IMR-90 (cell line): ENCODE measurements around the gene MYO10. TPM values are rescaled to one million over a fixed set of nuclear protein-coding genes. Genes with fewer than 3 reads are reported as not detected.

Source experiments
- ATAC-seq: fragments of 200-7000 bp; cut with Tn5 transposase; 2 replicates; pipeline ENCODE4 v1.9.1; 2020; ENCODE audit warnings: low read depth, mild to moderate bottlenecking, moderate library complexity
- BruUV-seq: library from RNA; stranded (reverse); fragments of 400-500 nt; replicated peaks from 2 replicates; lab custom pipeline; 2021; lab: Mats Ljungman, UMichigan
- CTCF ChIA-PET: fragments of 300-600 bp; formaldehyde crosslinking; extraction: SDS; loops from one replicate; lab custom pipeline; 2021; ENCODE audit warnings: antibody characterized with exemption; lab: Yijun Ruan, JAX
- POLR2A ChIA-PET: fragments of 300-600 bp; sonication (Branson Sonifier 250); formaldehyde crosslinking; loops from one replicate; lab custom pipeline; 2022; ENCODE audit warnings: antibody characterized with exemption; ENCODE audit not compliant: unreplicated experiment; lab: Charles Lee
- DNase-seq: peaks from one replicate; pipeline ENCODE4 v3.0.0; 2013
- H2AFZ ChIP-seq: replicated peaks from 2 replicates; pipeline ENCODE3; 2013; ENCODE audit warnings: low read length, mild to moderate bottlenecking; ENCODE audit not compliant: poor library complexity
- H2AK5ac ChIP-seq: 2 replicates; pipeline ENCODE4 v1.6.1; 2013; ENCODE audit warnings: low read depth, low read length, inconsistent platforms
- H2AK9ac ChIP-seq: replicated peaks from 2 replicates; pipeline ENCODE3; 2013; ENCODE audit warnings: mild to moderate bottlenecking, low read depth, low read length, moderate library complexity; ENCODE audit not compliant: poor library complexity
- H2BK120ac ChIP-seq: 2 replicates; pipeline ENCODE4 v1.6.1; 2013; ENCODE audit warnings: low read depth, low read length, inconsistent platforms
- H2BK15ac ChIP-seq: 3 replicates; pipeline ENCODE4 v1.6.1; 2013; ENCODE audit warnings: low read depth, low read length, inconsistent platforms
- H2BK20ac ChIP-seq: 2 replicates; pipeline ENCODE4 v1.6.1; 2013; ENCODE audit warnings: low read depth, mild to moderate bottlenecking, inconsistent platforms, low read length, moderate library complexity
- H2BK5ac ChIP-seq: 2 replicates; pipeline ENCODE4 v1.6.1; 2013; ENCODE audit warnings: mild to moderate bottlenecking, low read depth, low read length, inconsistent platforms; ENCODE audit not compliant: poor library complexity, severe bottlenecking
- H3K14ac ChIP-seq: replicated peaks from 2 replicates; pipeline ENCODE4 v1.6.1; 2013; ENCODE audit warnings: low read depth, low read length, inconsistent platforms
- H3K18ac ChIP-seq: 2 replicates; pipeline ENCODE4 v1.6.1; 2013; ENCODE audit warnings: low read depth, low read length, control low read depth
- H3K23ac ChIP-seq: 2 replicates; pipeline ENCODE4 v1.6.1; 2013; ENCODE audit warnings: low read depth, low read length, inconsistent platforms
- H3K27ac ChIP-seq: 2 replicates; pipeline ENCODE4 v1.5.1; 2013; ENCODE audit warnings: mild to moderate bottlenecking, control low read depth, low read length; ENCODE audit not compliant: insufficient read depth
- H3K27me3 ChIP-seq: 2 replicates; pipeline ENCODE4 v1.6.1; 2013; ENCODE audit warnings: low read length; ENCODE audit not compliant: control insufficient read depth, insufficient read depth
- H3K36me3 ChIP-seq: 2 replicates; pipeline ENCODE4 v1.6.1; 2013; ENCODE audit warnings: low read length, mixed read lengths; ENCODE audit not compliant: control insufficient read depth, insufficient read depth
- H3K4ac ChIP-seq: 2 replicates; pipeline ENCODE4 v1.6.1; 2013; ENCODE audit warnings: low read depth, low read length, inconsistent platforms
- H3K4me1 ChIP-seq: 2 replicates; pipeline ENCODE4 v1.6.1; 2013; ENCODE audit warnings: low read length, mixed read lengths; ENCODE audit not compliant: control insufficient read depth, insufficient read depth
- H3K4me2 ChIP-seq: 2 replicates; pipeline ENCODE4 v1.6.1; 2013; ENCODE audit warnings: low read depth, mild to moderate bottlenecking, control low read depth, low read length, moderate library complexity
- H3K4me3 ChIP-seq: 2 replicates; pipeline ENCODE4 v1.5.1; 2013; ENCODE audit warnings: low read depth, mild to moderate bottlenecking, control low read depth, low read length, moderate library complexity; ENCODE audit not compliant: insufficient read depth
- H3K56ac ChIP-seq: 2 replicates; pipeline ENCODE4 v1.6.1; 2013; ENCODE audit warnings: low read length, inconsistent platforms; ENCODE audit not compliant: insufficient read depth; ENCODE audit errors: extremely low read depth
- H3K79me1 ChIP-seq, 2 experiments: 2 replicates each; pipeline ENCODE4 v1.6.1; 2013; ENCODE audit warnings: low read length in 2 of 2, inconsistent platforms in 1 of 2, low read depth in 1 of 2
- H3K9ac ChIP-seq: 2 replicates; pipeline ENCODE4 v1.6.1; 2013; ENCODE audit warnings: low read depth, low read length, control low read depth
- H3K9me1 ChIP-seq: 2 replicates; pipeline ENCODE4 v1.6.1; 2013; ENCODE audit warnings: low read length, inconsistent platforms; ENCODE audit not compliant: insufficient read depth
- H3K9me3 ChIP-seq: 2 replicates; pipeline ENCODE4 v1.6.1; 2013; ENCODE audit warnings: low read length; ENCODE audit not compliant: control insufficient read depth, insufficient read depth
- H4K20me1 ChIP-seq: 2 replicates; pipeline ENCODE4 v1.6.1; 2013; ENCODE audit warnings: low read length, inconsistent platforms; ENCODE audit not compliant: insufficient read depth
- H4K5ac ChIP-seq: 2 replicates; pipeline ENCODE4 v1.6.1; 2013; ENCODE audit warnings: mild to moderate bottlenecking, low read depth, low read length, control low read depth
- H4K8ac ChIP-seq, 2 experiments: 2 replicates each; pipeline ENCODE4 v1.6.1; 2013; ENCODE audit warnings: low read depth in 2 of 2, low read length in 2 of 2, control low read depth in 1 of 2, inconsistent platforms in 1 of 2
- H4K91ac ChIP-seq: 2 replicates; pipeline ENCODE4 v1.6.1; 2013; ENCODE audit warnings: low read depth, low read length, inconsistent platforms; ENCODE audit not compliant: insufficient read depth
- BHLHE40 ChIP-seq: fragments of 150-350 bp; IDR thresholded peaks from 2 replicates; pipeline ENCODE4 v1.6.1; 2016; ENCODE audit warnings: mild to moderate bottlenecking, low read depth, low read length
- CHD1 ChIP-seq: IDR thresholded peaks from 2 replicates; pipeline ENCODE4 v1.6.1; 2012; ENCODE audit warnings: low read depth, low read length, improper control_type of control experiment
- CTCF ChIP-seq: conservative IDR thresholded peaks from 2 replicates; pipeline ENCODE4 v1.5.1; 2012; ENCODE audit warnings: mild to moderate bottlenecking, low read depth, low read length, improper control_type of control experiment
- FOS ChIP-seq: fragments of 150-350 bp; IDR thresholded peaks from 2 replicates; pipeline ENCODE4 v1.6.1; 2016; ENCODE audit warnings: low read depth, low read length
- MAFK ChIP-seq: IDR thresholded peaks from 2 replicates; pipeline ENCODE4 v1.6.1; 2012; ENCODE audit warnings: low read depth, low read length, improper control_type of control experiment
- MAZ ChIP-seq: IDR thresholded peaks from 2 replicates; pipeline ENCODE4 v1.6.1; 2012; ENCODE audit warnings: low read depth, mild to moderate bottlenecking, low read length, improper control_type of control experiment, moderate library complexity, borderline replicate concordance
- MXI1 ChIP-seq: IDR thresholded peaks from 2 replicates; pipeline ENCODE4 v1.6.1; 2012; ENCODE audit warnings: low read depth, mild to moderate bottlenecking, low read length, moderate library complexity, borderline replicate concordance
- NFE2L2 ChIP-seq: fragments of 150-350 bp; IDR thresholded peaks from 2 replicates; pipeline ENCODE4 v1.6.1; 2016; ENCODE audit warnings: low read depth, mild to moderate bottlenecking, low read length
- POLR2A ChIP-seq: IDR thresholded peaks from 2 replicates; pipeline ENCODE4 v1.6.1; 2012; ENCODE audit warnings: mild to moderate bottlenecking, low read depth, low read length
- RCOR1 ChIP-seq: IDR thresholded peaks from 2 replicates; pipeline ENCODE4 v1.6.1; 2012; ENCODE audit warnings: mild to moderate bottlenecking, low read length, improper control_type of control experiment; ENCODE audit not compliant: insufficient replicate concordance
- RFX5 ChIP-seq: IDR thresholded peaks from 2 replicates; pipeline ENCODE4 v1.8.0; 2012; ENCODE audit warnings: low read depth, mild to moderate bottlenecking, low read length, moderate library complexity
- SMC3 ChIP-seq: fragments of 150-350 bp; IDR thresholded peaks from 2 replicates; pipeline ENCODE4 v1.6.1; 2016; ENCODE audit warnings: low read depth, mild to moderate bottlenecking, antibody characterized with exemption, low read length, moderate library complexity
- WGBS, 2 experiments: methylation state at CpG; one replicate each; pipeline versions ENCODE4 v1.1.5 to v1.1.7; 2013; ENCODE audit warnings: missing lambda C conversion rate in 2 of 2; ENCODE audit not compliant: insufficient read length in 1 of 2; ENCODE audit errors: extremely low coverage in 2 of 2; 5-methylcytosine and 5-hydroxymethylcytosine counted together
- dilution Hi-C: fragments of 300-500 bp; cut with HindIII; formaldehyde crosslinking; loops from one replicate; pipeline ENCODE4 v1.14.3; 2018; ENCODE audit warnings: low sequenced_read_pairs; ENCODE audit not compliant: unreplicated experiment
- in situ Hi-C: fragments of 300-500 bp; cut with MboI; formaldehyde crosslinking; loops from 3 replicates; pipeline ENCODE4 v1.14.3; 2019; ENCODE audit warnings: low sequenced_read_pairs, inconsistent platforms, mixed read lengths
- intact Hi-C: fragments of 100-400 bp; cut with micrococcal nuclease; formaldehyde crosslinking; loops from 2 replicates; pipeline ENCODE4 v1.10.0; 2022
- polyA plus RNA-seq, 3 experiments: library from polyadenylated mRNA; depleted of rRNA; stranded (reverse); fragments of >200 nt; gene quantifications; 2 replicates each; pipeline ENCODE4 v1.2.3, GENCODE V29; 2012; ENCODE audit warnings: low replicate concordance in 1 of 3
- total RNA-seq: library from RNA; depleted of rRNA; stranded (reverse); fragments of >200 nt; gene quantifications from 2 replicates; pipeline ENCODE4 v1.2.3, GENCODE V29; 2012
- TF ChIP-seq, protein P1 (sequence below): fragments of 150-350 bp; IDR thresholded peaks from 2 replicates; pipeline ENCODE4 v1.6.1; 2017; ENCODE audit warnings: mild to moderate bottlenecking, antibody characterized with exemption, low read length, low read depth

The MYO10 gene
- total and polyA plus RNA-seq, 2 of the 4 experiments (the other 2 are of a cell fraction) = 39.9 to 115 TPM

GRCh38 chr5:16857635-16858034, 78.5 kb downstream of the MYO10 start:
- DNase-seq = no peak
- in situ Hi-C loops (no loop called here), intact Hi-C loops (no loop called here), dilution Hi-C loops (no loop called here)
- peak; percentile 19; the same call in 1 of the 2 replicates for ATAC-seq
- Histone ChIP-seq H4K91ac (no peak overlapping the region), H3K27me3 (no peaks in the 10 kb centered on the region), H3K14ac (no peak overlapping the region), H3K4me1 (peaks cover 24% of the 10 kb centered on the region), H2BK15ac (no peak overlapping the region), H2AFZ (no peak overlapping the region), H3K56ac (no peak overlapping the region), H3K4ac (no peak overlapping the region), H3K36me3 (peaks cover 16% of the 10 kb centered on the region), H3K9ac (no peak overlapping the region), H2AK9ac (no peak overlapping the region), H3K23ac (no peak overlapping the region), H3K9me1 (peaks cover 39% of the 10 kb centered on the region), H2BK5ac (no peak overlapping the region), H2BK20ac (no peak overlapping the region), H4K20me1 (peaks cover 98% of the 10 kb centered on the region), H4K8ac (no peak overlapping the region), H3K79me1 (peaks cover 5 to 93% of the 10 kb centered on the region in 2 experiments; a peak in 3 of 4 replicates), H2AK5ac (no peak overlapping the region; the same call in 1 of the 2 replicates), H3K4me2 (no peak overlapping the region; the same call in 1 of the 2 replicates), H3K18ac (no peak overlapping the region), H3K4me3 (no peak overlapping the region), H2BK120ac (no peak overlapping the region), H3K9me3 (peaks cover 4% of the 10 kb centered on the region; the same call in 1 of the 2 replicates), H3K27ac (peak overlapping the region; percentile 33; the same call in 1 of the 2 replicates), H4K5ac (no peak overlapping the region)
- TF ChIP-seq POLR2A (no peak), RCOR1 (no peak), NFE2L2 (no peak), MAZ (no peak), FOS (no peak), RFX5 (no peak), MAFK (no peak), CTCF (no peak), SMC3 (no peak), BHLHE40 (no peak), MXI1 (no peak), CHD1 (no peak)
- TF ChIP-seq, protein P1, sequence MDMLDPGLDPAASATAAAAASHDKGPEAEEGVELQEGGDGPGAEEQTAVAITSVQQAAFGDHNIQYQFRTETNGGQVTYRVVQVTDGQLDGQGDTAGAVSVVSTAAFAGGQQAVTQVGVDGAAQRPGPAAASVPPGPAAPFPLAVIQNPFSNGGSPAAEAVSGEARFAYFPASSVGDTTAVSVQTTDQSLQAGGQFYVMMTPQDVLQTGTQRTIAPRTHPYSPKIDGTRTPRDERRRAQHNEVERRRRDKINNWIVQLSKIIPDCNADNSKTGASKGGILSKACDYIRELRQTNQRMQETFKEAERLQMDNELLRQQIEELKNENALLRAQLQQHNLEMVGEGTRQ = no peak
- no TSS peak for BruUV-seq
- ChIA-PET CTCF (interaction anchor here (0.9 kb wide), 1 partner anchor 66 kb away, joined by 3 read pairs; no protein-coding TSS in a partner anchor), POLR2A (no interaction called here)
- WGBS, 2 experiments = 94% methylated on average over 3 of the region's 4 CpGs; no CpG with 5 or more reads in 1 of the 2 experiments
